ENCODE measurements around the gene MGLL.

GRCh38 chr3:127820826-127821313 lies 1.4 kb downstream of the MGLL start:
- TF ChIP-seq CTCF (IDR thresholded peaks at IDR 0.05) (no peak), ZFX (IDR thresholded peaks at IDR 0.05; ENCODE audit: borderline replicate concordance) (no peak)

Measured in 22Rv1 (cell line).